Left lung (tissue), 14 donors: ENCODE measurements around the gene SSX3. TPM values are rescaled to one million over a fixed set of nuclear protein-coding genes. Genes with fewer than 3 reads are reported as not detected.
"Not testable (repeated sequence)": the region's sequence is repeated elsewhere in the genome, so short reads cannot be mapped to it uniquely, and the experiment has no call there.

Source experiments
- ATAC-seq: fragments of 200-7000 bp; cut with Tn5 transposase; one replicate; pipeline ENCODE4 v1.9.1; 2020; ENCODE audit warnings: moderate library complexity
- DNase-seq, 4 donors: peaks; one replicate each; pipeline ENCODE4 v3.0.0-alpha.2; 2013 to 2020
- H3K27ac ChIP-seq, 2 donors: fragments of 200-600 bp; sonication (generic) in 1 of 2; one replicate each; pipeline versions ENCODE4 v1.5.0 to v1.8.0; 2020 to 2021
- H3K27me3 ChIP-seq, 2 donors: fragments of 200-600 bp; sonication (generic) in 1 of 2; one replicate each; pipeline versions ENCODE4 v1.5.0 to v1.8.0; 2020 to 2021
- H3K36me3 ChIP-seq, 2 donors: fragments of 200-600 bp; sonication (generic) in 1 of 2; one replicate each; pipeline versions ENCODE4 v1.5.0 to v1.8.0; 2020 to 2021
- H3K4me1 ChIP-seq, 2 donors: fragments of 200-600 bp; one replicate each; pipeline ENCODE4 v1.8.0; 2021
- H3K4me3 ChIP-seq, 2 donors: fragments of 200-600 bp; sonication (generic) in 1 of 2; one replicate each; pipeline versions ENCODE4 v1.5.0 to v1.8.0; 2020 to 2021; ENCODE audit warnings: mild to moderate bottlenecking in 1 of 2
- H3K9me3 ChIP-seq, 2 donors: fragments of 200-600 bp; sonication (generic) in 1 of 2; one replicate each; pipeline versions ENCODE4 v1.5.0 to v1.8.0; 2020 to 2021
- intact Hi-C, 2 donors: fragments of 100-400 bp; cut with DNase I; formaldehyde crosslinking; loops; one replicate each; pipeline versions ENCODE4 v1.11.2 to v1.14.2; 2022
- long read RNA-seq, 12 donors: library from polyadenylated mRNA in 2 of 12; unstranded in 2 of 12; transcript quantifications; one replicate each; pipeline ENCODE4 v2.0.0 and lab custom pipeline, GENCODE V29; 2019 to 2026
- polyA plus RNA-seq, 6 donors: library from polyadenylated mRNA; unstranded; fragments of 120-200 nt; gene quantifications; one replicate each; pipeline ENCODE4 v1.2.1, GENCODE V29; 2013; ENCODE audit not compliant: insufficient read length in 6 of 6
- total RNA-seq, 2 donors: library from RNA; stranded (reverse); fragmentation: NEBNext Ultra II Directional; extraction: Animal tissue kit (Norgen Biotek cat#: 25700); gene quantifications; one replicate each; pipeline ENCODE4 v1.2.1, GENCODE V29; 2021
- TF ChIP-seq, protein P1 (sequence below), 2 donors: fragments of 200-600 bp; sonication (generic) in 1 of 2; IDR thresholded peaks; one replicate each; pipeline versions ENCODE4 v1.5.0 to v1.8.0; 2021; ENCODE audit warnings: antibody characterized with exemption in 2 of 2
- donor health status: DM: no; HTN: yes; CAD: no.
- donor health status: DM: no; HTN: no; CAD: no.

The SSX3 gene, protein sequence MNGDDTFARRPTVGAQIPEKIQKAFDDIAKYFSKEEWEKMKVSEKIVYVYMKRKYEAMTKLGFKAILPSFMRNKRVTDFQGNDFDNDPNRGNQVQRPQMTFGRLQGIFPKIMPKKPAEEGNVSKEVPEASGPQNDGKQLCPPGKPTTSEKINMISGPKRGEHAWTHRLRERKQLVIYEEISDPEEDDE
- total RNA-seq (not detected), polyA plus RNA-seq (not detected)
- long read RNA-seq, donor 1, result 0 reads
- long read RNA-seq, donor 2, result 0 reads
- long read RNA-seq, donor 3, result 0 reads
- long read RNA-seq, donor 4, result 0 reads
- long read RNA-seq, donor 5, result 0 reads
- long read RNA-seq, donor 6, result 0 reads
- long read RNA-seq, donor 7, result 0 reads
- long read RNA-seq, donor 8, result 0 reads
- long read RNA-seq, donor 9, result 0 reads
- long read RNA-seq, donor 10, result 0 reads
- long read RNA-seq, donor 11, result 0 reads
- long read RNA-seq, donor 12, result 0 reads

DNA sequence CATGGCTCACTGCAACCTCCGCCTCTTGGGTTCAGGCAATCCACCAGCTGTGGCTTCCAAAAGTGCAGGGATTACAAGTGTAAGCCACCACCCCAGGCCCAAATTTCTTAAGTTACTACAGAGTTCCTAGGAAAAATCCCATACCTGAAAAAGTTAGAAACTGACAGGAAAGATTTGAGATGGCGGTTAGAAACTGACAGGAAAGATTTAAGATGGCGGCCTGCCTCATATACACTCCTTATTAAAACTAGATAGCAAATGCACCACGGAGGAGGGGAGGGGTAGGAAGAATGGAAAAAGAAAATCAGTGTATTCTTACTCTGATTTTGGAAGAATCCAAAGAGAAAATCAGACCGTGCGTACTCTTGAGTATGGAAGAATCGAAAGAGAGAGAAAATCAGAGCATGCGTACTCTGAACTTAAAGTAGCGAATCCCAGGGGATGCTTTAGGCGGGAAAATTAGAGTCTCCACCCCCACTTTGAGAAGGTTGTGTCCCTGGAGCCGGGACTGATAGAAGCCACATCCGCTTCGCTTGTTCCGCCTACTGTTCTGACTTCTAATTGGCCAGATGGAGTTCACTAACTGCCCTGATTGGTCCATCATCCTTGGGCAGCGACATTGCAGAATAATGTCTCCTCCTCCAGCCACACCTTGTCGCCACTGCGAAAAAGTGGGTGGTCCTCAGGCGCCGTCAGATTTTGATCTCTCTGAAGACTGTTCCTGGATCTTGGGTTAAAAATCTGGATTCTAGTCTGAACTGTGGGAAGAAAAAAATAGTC lies at the start of gene SSX3:
TSS of gene SSX3 (minus strand) at position 389 of the 780 bp plus-strand sequence. CDS start 1,454 bp downstream, outside the sequence.
- H3K4me3 ChIP-seq, H3K36me3 ChIP-seq, H3K4me1 ChIP-seq, H3K27me3 ChIP-seq, DNase-seq, ATAC-seq, intact Hi-C loops, H3K27ac ChIP-seq, H3K9me3 ChIP-seq: not testable (repeated sequence)

DNA sequence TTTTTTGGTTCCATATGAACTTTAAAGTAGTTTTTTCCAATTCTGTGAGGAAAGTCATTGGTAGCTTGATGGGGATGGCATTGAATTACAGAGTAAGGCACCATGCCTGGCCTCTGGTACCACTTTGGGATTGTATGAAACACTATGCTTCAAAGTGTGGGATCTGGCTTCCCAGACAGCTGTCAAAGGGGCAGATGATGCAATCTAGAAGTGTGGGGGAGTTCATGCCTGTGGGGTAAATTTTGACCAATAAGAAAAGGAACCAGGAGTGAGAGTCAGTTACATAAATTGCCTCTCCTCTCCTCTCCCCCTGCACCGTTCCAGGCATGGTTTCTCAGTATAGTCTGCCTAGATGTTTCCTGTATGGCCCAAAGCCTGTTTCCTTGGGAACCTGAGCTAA lies 41.3 kb upstream of the SSX3 start:
- H3K27me3 ChIP-seq, DNase-seq, intact Hi-C loops, H3K4me1 ChIP-seq, H3K27ac ChIP-seq, ATAC-seq, H3K36me3 ChIP-seq, H3K9me3 ChIP-seq, H3K4me3 ChIP-seq: not testable (repeated sequence)

DNA sequence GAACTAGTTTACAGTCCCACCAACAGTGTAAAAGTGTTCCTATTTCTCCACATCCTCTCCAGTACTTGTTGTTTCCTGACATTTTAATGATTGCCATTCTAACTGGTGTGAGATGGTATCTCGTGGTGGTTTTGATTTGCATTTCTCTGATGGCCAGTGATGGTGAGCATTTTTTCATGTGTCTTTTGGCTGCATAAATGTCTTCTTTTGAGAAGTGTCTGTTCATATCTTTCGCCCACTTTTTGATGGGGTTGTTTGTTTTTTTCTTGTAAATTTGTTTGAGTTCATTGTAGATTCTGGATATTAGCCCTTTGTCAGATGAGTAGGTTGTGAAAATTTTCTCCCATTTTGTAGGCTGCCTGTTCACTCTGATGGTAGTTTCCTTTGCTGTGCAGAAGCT lies 40.4 kb upstream of the SSX3 start:
- H3K4me1 ChIP-seq, intact Hi-C loops: not testable (repeated sequence)

DNA sequence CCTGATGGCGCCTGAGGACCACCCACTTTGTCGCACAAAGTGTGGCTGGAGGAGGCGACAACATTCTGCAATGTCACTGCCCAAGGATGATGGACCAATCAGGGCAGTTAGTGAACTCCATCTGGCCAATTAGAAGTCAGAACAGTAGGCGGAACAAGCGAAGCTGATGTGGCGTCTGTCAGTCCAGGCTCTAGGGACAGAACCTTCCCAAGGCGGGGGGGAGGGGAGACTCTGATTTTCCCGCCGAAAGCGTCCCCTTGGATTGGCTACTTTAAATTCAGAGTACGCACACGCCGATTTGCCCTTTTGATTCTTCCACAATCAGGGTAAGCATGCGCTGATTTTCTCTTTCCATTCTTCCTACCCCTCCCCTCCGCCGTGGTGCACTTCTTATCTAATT lies 26.7 kb upstream of the SSX3 start, which contains the start of gene SSX4:
TSS of gene SSX4 (plus strand) at position 301 of the 400 bp plus-strand sequence. CDS start 515 bp downstream, outside the sequence.
- DNase-seq, H3K4me1 ChIP-seq, H3K9me3 ChIP-seq, intact Hi-C loops, H3K4me3 ChIP-seq, ATAC-seq, H3K27me3 ChIP-seq, H3K36me3 ChIP-seq, H3K27ac ChIP-seq: not testable (repeated sequence)

More for the DNA sequence above, 40.4 kb upstream of the SSX3 start:
- ATAC-seq, H3K27me3 ChIP-seq, H3K4me3 ChIP-seq, H3K9me3 ChIP-seq, H3K27ac ChIP-seq, H3K36me3 ChIP-seq, DNase-seq: not testable (repeated sequence)

DNA sequence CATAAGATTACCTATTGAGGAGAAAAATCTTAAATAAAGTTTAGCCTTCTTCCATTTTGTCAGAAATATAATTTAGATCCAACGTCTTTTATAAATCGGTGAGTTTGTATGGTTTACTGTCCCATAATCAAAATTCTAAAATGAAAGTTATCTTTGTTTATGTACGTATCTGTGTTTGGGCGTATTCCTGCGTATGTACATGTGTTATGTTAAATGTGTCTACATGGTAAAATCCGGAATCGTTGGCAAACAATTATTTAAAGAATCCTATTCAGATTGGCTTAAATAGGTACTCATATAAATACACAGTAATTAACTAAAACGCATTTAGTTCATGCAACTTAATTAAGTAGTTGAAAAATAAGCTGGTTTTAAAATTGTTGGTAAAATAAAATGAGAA lies 13.9 kb upstream of the SSX3 start:
- H3K9me3 ChIP-seq, H3K27ac ChIP-seq, H3K27me3 ChIP-seq, intact Hi-C loops, H3K4me1 ChIP-seq, DNase-seq, ATAC-seq, H3K4me3 ChIP-seq, H3K36me3 ChIP-seq: not testable (repeated sequence)

DNA sequence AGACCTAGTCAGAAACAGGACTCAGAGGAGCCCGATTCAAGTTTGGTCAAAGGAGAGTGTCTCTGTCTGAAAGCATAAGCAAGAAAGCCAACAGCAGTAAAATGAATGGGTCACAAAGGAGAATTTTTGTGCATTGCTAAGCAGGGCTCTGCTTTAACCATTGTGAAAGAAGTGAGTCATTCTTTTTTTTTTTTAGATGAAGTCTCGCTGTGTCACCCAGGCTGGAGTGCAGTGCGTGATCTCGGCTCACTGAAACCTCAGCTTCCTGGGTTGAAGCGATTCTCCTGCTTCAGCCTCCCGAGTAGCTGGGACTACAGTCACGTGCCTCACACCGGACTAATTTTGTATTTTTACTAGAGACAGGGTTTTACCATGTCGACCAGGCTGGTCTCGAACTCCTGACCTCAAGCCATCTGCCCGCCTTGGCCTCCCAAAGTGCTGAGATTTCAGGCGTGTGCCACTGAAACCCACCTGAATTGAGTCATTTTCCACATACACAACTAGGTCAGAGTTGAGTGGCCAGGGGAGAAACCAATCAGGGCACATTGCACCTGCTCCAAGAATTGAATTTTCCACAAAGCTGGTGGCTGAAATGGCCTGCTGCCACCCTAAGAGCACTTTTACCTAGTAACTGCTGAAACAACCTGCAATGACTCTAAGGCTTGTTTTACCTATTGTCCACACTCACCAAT lies 11.4 kb upstream of the SSX3 start:
- intact Hi-C loops, ATAC-seq, H3K36me3 ChIP-seq, H3K27me3 ChIP-seq, H3K27ac ChIP-seq, H3K4me1 ChIP-seq, DNase-seq, H3K4me3 ChIP-seq, H3K9me3 ChIP-seq: not testable (repeated sequence)

DNA sequence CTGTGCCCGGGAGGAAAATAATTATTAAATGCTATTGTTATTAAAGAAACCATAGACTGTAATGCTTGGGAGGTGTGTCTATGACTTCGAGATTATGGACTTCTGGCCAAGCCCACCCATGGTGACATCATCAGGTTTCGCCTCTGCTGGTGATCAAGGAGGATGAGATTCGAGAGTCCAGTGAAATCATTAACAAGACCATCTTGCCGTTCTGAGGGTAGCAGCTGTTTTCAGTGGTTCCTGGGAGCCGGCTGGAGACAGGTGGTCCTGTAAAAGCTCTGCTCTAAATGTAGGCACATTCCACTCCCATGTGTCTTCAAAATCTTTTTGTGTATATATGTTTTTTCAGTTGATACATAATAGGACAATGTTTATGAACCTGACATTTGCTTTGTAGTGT lies 2.8 kb upstream of the SSX3 start:
- H3K4me1 ChIP-seq, H3K9me3 ChIP-seq, ATAC-seq, DNase-seq, H3K36me3 ChIP-seq, H3K4me3 ChIP-seq, H3K27me3 ChIP-seq, intact Hi-C loops, H3K27ac ChIP-seq: not testable (repeated sequence)

DNA sequence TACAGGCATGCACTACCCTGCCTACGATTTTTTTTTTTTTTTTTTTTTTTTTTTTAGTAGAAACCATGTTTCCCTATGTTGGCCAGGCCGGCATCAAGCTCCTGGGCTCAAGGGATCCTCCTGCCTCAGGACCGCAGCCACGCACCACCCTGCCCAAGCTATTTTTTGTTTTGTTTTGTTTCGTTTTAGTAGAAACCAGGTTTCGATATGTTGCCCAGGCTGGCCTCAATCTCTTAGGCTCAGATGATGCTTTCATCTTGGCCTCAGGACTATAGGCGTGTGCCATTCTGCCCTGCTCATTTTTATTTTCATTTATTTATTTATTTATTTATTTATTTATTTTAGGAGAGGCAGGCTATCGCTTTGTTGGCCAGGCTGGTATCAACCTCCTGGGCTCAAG lies 1.2 kb upstream of the SSX3 start:
- H3K4me3 ChIP-seq, result no peak overlapping the region
- no peak overlapping the region for H3K27ac ChIP-seq
- TF ChIP-seq, protein P1, sequence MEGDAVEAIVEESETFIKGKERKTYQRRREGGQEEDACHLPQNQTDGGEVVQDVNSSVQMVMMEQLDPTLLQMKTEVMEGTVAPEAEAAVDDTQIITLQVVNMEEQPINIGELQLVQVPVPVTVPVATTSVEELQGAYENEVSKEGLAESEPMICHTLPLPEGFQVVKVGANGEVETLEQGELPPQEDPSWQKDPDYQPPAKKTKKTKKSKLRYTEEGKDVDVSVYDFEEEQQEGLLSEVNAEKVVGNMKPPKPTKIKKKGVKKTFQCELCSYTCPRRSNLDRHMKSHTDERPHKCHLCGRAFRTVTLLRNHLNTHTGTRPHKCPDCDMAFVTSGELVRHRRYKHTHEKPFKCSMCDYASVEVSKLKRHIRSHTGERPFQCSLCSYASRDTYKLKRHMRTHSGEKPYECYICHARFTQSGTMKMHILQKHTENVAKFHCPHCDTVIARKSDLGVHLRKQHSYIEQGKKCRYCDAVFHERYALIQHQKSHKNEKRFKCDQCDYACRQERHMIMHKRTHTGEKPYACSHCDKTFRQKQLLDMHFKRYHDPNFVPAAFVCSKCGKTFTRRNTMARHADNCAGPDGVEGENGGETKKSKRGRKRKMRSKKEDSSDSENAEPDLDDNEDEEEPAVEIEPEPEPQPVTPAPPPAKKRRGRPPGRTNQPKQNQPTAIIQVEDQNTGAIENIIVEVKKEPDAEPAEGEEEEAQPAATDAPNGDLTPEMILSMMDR (IDR thresholded peaks at IDR 0.05), result no peak
- H3K36me3 ChIP-seq, result no peaks in the 10 kb centered on the region
- DNase-seq, result no peak
- no peaks in the 10 kb centered on the region for H3K27me3 ChIP-seq
- no peak for ATAC-seq
- H3K9me3 ChIP-seq, result no peaks in the 10 kb centered on the region
- no peaks in the 10 kb centered on the region for H3K4me1 ChIP-seq
- intact Hi-C loops, result no loop called here

DNA sequence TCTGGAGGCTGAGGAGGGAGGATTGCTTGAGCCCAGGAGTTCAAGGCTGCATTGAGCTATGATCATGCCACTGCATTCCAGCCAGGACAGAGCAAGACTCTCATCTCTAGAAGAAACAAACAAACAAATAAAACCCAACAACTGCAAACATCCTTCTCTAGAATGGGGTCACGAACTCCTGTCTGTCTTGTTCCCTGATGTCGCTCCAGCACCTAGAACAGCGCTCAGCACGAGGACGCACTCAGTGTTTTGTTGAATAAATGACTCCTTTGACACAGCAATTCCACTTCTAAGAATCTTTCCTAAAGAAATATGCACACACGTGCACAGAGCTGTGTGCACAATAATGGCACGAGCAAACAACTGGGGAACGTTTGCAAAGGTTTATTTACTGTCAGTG lies 10.4 kb downstream of the SSX3 start:
- intact Hi-C loops, H3K4me3 ChIP-seq, H3K9me3 ChIP-seq, H3K36me3 ChIP-seq, H3K27me3 ChIP-seq, DNase-seq, ATAC-seq, H3K27ac ChIP-seq, H3K4me1 ChIP-seq: not testable (repeated sequence)

DNA sequence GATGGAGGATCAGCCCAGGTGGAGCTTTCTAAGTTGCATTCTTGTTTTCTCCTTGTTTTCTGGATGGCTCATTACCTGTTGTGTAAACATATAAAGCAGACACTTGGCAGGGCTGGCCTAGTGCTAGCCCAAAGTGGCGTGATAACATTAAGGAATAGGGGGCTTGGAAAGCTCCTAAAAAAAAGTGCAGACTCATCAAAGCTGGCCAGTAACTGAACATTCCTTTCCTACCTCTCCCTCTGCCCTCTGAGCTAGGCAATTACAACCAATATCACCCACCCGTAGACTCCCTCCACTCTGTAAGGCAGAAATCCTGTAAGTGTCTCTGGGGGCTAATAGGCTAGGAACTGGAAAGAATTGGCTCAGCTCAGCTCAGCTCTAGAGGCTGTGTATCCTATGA lies 42.5 kb downstream of the SSX3 start:
- intact Hi-C loops, DNase-seq, H3K36me3 ChIP-seq, H3K27ac ChIP-seq, H3K27me3 ChIP-seq, ATAC-seq, H3K4me3 ChIP-seq, H3K9me3 ChIP-seq, H3K4me1 ChIP-seq: not testable (repeated sequence)
